Left ventricle myocardium inferior (tissue), 1 donor: ENCODE data around the gene LGALS14. TPM values are rescaled to one million over a fixed set of nuclear protein-coding genes. Genes with fewer than 3 reads are reported as not detected.
"Not testable (repeated sequence)": the region's sequence is repeated elsewhere in the genome, so short reads cannot be mapped to it uniquely, and the experiment has no call there.

Source experiments
- DNase-seq: peaks from one replicate; pipeline ENCODE4 v3.0.0-alpha.2; 2020
- H3K27ac ChIP-seq: fragments of 200-600 bp; replicated peaks from 2 replicates; pipeline ENCODE4 v1.8.0; 2021
- H3K27me3 ChIP-seq: fragments of 200-600 bp; 2 replicates; pipeline ENCODE4 v1.8.0; 2021; ENCODE audit warnings: low read depth
- H3K36me3 ChIP-seq: fragments of 200-600 bp; 2 replicates; pipeline ENCODE4 v1.8.0; 2021
- H3K4me1 ChIP-seq: fragments of 200-600 bp; 2 replicates; pipeline ENCODE4 v1.8.0; 2021
- H3K4me3 ChIP-seq: fragments of 200-600 bp; 2 replicates; pipeline ENCODE4 v1.8.0; 2021; ENCODE audit warnings: mild to moderate bottlenecking, moderate library complexity
- H3K9me3 ChIP-seq: fragments of 200-600 bp; replicated peaks from 2 replicates; pipeline ENCODE4 v1.8.0; 2021
- intact Hi-C: fragments of 100-400 bp; cut with micrococcal nuclease; formaldehyde crosslinking; loops from one replicate; pipeline ENCODE4 v1.11.0; 2022
- total RNA-seq: library from RNA; stranded (reverse); fragmentation: NEBNext Ultra II Directional; extraction: Animal tissue kit (Norgen Biotek cat#: 25700); gene quantifications from one replicate; pipeline ENCODE4 v1.2.1, GENCODE V29; 2021
- TF ChIP-seq, protein P1 (sequence below): fragments of 200-600 bp; IDR thresholded peaks from 2 replicates; pipeline ENCODE4 v1.8.0; 2021; ENCODE audit warnings: antibody characterized with exemption, mild to moderate bottlenecking, borderline replicate concordance
- donor health status: DM: no; HTN: yes; CAD: no; lungs with severe emphysema.

LGALS14 gene
- total RNA-seq, 1 donor from 2014 or later, result not detected

DNA sequence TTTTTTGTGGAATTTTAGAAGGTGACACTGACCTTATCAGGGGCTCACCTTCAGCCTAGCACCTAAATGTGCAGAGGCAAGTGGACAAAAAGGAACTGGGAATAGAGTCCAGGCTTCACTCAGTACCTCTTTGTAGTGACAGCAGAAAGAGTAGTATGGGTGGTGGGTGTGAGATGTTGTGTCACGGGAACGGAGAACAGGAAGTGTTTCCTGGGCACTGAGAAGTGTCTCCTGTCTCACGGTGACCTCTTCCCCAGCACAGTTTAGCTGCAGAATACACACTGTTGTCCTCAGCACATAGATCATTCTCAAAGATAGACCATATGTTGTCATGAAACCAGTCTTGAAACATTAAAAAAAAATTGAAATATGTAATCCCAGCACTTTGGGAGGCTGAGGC lies 17.5 kb upstream of the LGALS14 start:
- DNase-seq, result no peak
- no peaks in the 10 kb centered on the region for H3K36me3 ChIP-seq
- intact Hi-C loops, result no loop called here
- H3K9me3 ChIP-seq, result peaks cover 12% of the 10 kb centered on the region
- H3K4me1 ChIP-seq, result no peaks in the 10 kb centered on the region
- no peak overlapping the region for H3K4me3 ChIP-seq
- TF ChIP-seq, protein P1, sequence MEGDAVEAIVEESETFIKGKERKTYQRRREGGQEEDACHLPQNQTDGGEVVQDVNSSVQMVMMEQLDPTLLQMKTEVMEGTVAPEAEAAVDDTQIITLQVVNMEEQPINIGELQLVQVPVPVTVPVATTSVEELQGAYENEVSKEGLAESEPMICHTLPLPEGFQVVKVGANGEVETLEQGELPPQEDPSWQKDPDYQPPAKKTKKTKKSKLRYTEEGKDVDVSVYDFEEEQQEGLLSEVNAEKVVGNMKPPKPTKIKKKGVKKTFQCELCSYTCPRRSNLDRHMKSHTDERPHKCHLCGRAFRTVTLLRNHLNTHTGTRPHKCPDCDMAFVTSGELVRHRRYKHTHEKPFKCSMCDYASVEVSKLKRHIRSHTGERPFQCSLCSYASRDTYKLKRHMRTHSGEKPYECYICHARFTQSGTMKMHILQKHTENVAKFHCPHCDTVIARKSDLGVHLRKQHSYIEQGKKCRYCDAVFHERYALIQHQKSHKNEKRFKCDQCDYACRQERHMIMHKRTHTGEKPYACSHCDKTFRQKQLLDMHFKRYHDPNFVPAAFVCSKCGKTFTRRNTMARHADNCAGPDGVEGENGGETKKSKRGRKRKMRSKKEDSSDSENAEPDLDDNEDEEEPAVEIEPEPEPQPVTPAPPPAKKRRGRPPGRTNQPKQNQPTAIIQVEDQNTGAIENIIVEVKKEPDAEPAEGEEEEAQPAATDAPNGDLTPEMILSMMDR, result no peak
- peaks cover 58% of the 10 kb centered on the region for H3K27me3 ChIP-seq
- no peak overlapping the region for H3K27ac ChIP-seq

DNA sequence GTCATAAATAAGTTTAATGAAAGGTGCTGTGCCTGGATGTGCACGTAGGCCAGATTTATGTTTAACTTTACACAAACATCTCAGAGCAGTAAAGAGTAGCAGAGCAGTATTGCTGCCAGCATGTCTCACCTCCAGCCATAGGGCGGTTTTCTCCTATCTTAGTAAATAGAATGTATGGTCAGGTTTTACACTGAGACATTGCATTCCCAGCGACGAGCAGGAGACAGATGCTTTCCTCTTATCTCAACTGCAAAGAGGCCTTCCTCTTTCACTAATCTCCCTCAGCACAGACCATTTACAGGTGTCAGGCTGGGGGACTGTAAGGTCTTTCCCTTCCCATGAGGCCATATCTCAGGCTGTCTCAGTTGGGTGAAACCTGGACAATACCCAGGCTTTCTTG lies 15.6 kb upstream of the LGALS14 start:
- H3K4me1 ChIP-seq, DNase-seq, H3K4me3 ChIP-seq, intact Hi-C loops, H3K36me3 ChIP-seq, H3K27ac ChIP-seq: not testable (repeated sequence)
- H3K9me3 ChIP-seq, result peaks cover 12% of the 10 kb centered on the region
- H3K27me3 ChIP-seq, result peaks cover 75% of the 10 kb centered on the region

DNA sequence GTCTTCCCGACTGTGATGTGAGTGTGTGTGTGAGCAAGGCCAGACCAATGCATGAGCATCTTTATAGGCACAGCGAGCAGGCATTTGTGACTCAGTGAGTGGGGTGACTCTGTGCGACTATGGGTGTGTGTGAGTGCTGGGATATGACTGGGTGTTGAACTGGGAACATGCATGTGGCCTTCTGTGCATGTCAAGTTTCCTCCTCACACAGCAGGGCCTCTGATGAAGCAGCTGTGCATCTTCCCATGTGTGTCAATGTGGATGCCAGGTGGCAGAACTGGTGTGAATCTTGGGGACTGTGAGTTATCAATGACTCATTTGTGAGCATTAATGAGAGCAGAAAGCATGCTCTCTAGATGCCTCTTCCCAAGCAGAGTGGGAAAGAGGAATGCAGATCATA lies 12.1 kb upstream of the LGALS14 start:
- TF ChIP-seq, protein P1, result no peak
- H3K4me1 ChIP-seq, result no peaks in the 10 kb centered on the region
- H3K27me3 ChIP-seq, result peaks cover 87% of the 10 kb centered on the region
- H3K9me3 ChIP-seq, result peaks cover 12% of the 10 kb centered on the region
- H3K27ac ChIP-seq, result no peak overlapping the region
- H3K4me3 ChIP-seq, result no peak overlapping the region
- intact Hi-C loops, result no loop called here
- DNase-seq, result no peak
- H3K36me3 ChIP-seq, result no peaks in the 10 kb centered on the region

DNA sequence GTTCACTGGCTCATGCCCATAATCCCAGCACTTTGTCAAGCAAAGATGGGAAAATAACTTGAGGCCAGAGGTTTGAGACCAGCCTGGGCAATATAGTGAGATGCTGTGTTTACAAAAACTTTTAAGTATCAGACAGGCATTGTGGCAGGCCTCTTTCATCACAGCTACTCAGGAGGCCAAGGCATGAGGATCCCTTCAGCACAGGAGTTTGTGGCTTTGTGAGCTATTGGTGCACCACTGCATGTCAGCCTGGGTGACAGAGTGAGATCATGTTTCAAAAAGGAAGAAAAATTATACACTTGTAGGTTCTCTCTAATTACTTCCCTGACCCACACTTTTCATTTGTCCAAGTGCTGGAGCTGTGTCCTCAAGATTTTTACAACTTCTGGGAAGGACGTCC lies 11.5 kb upstream of the LGALS14 start:
- intact Hi-C loops, result no loop called here
- no peak for DNase-seq
- TF ChIP-seq, protein P1, result no peak

DNA sequence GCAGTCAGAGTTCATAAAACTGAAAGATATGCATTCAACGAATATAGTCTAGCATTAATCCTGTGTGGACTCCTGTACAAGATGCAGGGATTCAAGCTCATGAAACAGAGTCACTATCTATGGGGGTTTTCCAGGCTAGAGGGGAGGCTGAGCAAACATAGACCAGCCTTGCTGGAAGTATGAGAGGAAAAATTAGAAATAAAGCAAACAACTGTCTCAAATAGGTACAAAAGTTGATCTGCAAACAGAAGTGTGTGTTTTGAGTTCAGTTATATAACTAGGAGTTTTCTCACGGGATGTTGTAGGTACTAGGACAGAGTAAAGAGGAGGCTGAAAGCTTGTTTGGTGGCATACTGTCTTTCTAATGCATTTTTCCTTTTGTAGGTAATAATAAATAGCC lies 8.5 kb upstream of the LGALS14 start:
- Histone ChIP-seq H3K27me3 (peaks cover 92% of the 10 kb centered on the region), H3K4me1 (no peaks in the 10 kb centered on the region), H3K36me3 (no peaks in the 10 kb centered on the region), H3K27ac (no peak overlapping the region), H3K4me3 (no peak overlapping the region), H3K9me3 (no peaks in the 10 kb centered on the region)
- DNase-seq, result no peak
- TF ChIP-seq, protein P1, result no peak
- intact Hi-C loops, result no loop called here

More for the DNA sequence above, 11.5 kb upstream of the LGALS14 start:
- Histone ChIP-seq H3K27me3 (peaks cover 90% of the 10 kb centered on the region), H3K4me3 (no peak overlapping the region), H3K36me3 (no peaks in the 10 kb centered on the region), H3K27ac (no peak overlapping the region), H3K9me3 (peaks cover 12% of the 10 kb centered on the region), H3K4me1 (no peaks in the 10 kb centered on the region)

DNA sequence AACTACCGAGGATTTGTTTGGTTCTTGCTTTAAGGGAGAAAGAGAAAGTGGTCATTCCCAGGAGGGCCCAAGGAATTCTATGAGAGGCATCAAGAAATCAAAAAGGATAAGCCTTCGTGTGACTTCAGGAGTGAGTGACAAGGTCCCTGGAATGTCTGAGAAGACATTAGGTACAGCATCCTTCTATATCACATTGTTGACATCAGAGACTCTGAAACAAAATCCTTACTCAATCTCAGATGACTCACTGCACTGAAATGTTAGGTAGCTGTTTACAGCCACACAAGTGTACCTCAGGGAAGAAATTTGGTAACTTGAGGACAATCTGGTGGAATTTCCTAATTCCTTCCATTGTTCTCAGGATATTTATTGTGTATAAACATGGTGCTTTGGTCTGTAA lies 7.9 kb upstream of the LGALS14 start:
- no peak overlapping the region for H3K27ac ChIP-seq
- H3K9me3 ChIP-seq, result no peaks in the 10 kb centered on the region
- H3K36me3 ChIP-seq, result no peaks in the 10 kb centered on the region
- H3K4me1 ChIP-seq, result no peaks in the 10 kb centered on the region
- peaks cover 92% of the 10 kb centered on the region for H3K27me3 ChIP-seq
- DNase-seq, result no peak
- no peak overlapping the region for H3K4me3 ChIP-seq
- intact Hi-C loops, result no loop called here
- TF ChIP-seq, protein P1, result no peak
